ENCODE measurements around the gene WSB1. TPM values are rescaled to one million over a fixed set of nuclear protein-coding genes. Genes with fewer than 3 reads are reported as not detected.

The WSB1 gene
- total RNA-seq, 1 donor from 2014 or later: 176 TPM

- Histone ChIP-seq H3K27me3 (no peaks in the 10 kb centered on the region), H3K9me3 (no peaks in the 10 kb centered on the region), H3K36me3 (no peaks in the 10 kb centered on the region), H3K27ac (no peak overlapping the region), H3K4me1 (peaks cover 0 to 11% of the 10 kb centered on the region in 2 donors), H3K4me3 (no peak overlapping the region)
- intact Hi-C loops (cut with DNase I): no loop called here
- TF ChIP-seq, protein P1, sequence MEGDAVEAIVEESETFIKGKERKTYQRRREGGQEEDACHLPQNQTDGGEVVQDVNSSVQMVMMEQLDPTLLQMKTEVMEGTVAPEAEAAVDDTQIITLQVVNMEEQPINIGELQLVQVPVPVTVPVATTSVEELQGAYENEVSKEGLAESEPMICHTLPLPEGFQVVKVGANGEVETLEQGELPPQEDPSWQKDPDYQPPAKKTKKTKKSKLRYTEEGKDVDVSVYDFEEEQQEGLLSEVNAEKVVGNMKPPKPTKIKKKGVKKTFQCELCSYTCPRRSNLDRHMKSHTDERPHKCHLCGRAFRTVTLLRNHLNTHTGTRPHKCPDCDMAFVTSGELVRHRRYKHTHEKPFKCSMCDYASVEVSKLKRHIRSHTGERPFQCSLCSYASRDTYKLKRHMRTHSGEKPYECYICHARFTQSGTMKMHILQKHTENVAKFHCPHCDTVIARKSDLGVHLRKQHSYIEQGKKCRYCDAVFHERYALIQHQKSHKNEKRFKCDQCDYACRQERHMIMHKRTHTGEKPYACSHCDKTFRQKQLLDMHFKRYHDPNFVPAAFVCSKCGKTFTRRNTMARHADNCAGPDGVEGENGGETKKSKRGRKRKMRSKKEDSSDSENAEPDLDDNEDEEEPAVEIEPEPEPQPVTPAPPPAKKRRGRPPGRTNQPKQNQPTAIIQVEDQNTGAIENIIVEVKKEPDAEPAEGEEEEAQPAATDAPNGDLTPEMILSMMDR (IDR thresholded peaks at IDR 0.05): no peak
- DNase-seq (ENCODE audit: low spot score in 2 of 2): peak in 1 of 2 donors; percentile 41
Measured at GRCh38 chr17:27357236-27357635, 63.3 kb downstream of the WSB1 start.

DNA sequence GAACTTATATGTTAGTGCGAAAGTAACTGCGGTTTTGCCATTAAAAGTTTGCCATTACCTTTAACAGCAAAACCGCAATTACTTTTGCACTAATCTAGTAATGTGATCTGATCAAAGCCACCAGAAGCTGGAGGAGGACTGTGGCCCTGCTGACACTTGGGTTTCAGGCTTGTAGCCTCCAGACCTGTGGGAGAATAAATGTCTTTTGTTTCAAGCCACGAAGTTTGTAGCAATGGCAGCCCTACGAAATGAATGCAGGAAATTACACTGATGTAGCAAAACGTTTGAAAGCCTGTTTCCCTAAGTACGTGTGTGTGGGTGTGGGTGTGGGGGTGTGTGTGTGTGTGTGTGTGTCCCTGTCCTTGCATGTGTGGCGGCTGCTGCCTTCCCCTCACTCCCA lies 66.6 kb downstream of the WSB1 start:
- Histone ChIP-seq H3K4me3 (no peak overlapping the region), H3K36me3 (no peaks in the 10 kb centered on the region), H3K27me3 (no peaks in the 10 kb centered on the region), H3K9me3 (no peaks in the 10 kb centered on the region), H3K4me1 (peaks cover 0 to 18% of the 10 kb centered on the region in 2 donors), H3K27ac (no peak overlapping the region)
- no peak for DNase-seq (ENCODE audit: low spot score in 2 of 2)
- intact Hi-C loops (cut with DNase I): no loop called here
- TF ChIP-seq, protein P1 (IDR thresholded peaks at IDR 0.05): no peak

DNA sequence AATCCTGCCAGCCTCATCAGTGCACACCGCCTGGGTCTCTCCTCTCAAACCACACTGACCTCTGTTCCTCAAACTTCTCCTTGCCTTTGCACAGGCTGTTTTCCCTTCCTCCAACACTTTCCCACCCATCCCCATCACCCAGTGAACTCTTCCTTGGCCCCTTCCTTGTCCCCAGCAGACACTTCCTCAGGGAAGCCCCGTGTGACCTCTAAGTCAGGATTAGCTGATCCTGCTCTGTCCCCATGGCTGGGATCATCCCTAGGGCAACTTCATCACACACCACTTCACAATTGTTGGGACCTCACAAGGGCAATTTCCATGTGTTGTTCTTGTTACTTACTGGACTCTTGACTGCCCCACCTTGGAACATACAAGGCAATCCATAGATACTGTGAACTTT lies 67.8 kb downstream of the WSB1 start:
- Histone ChIP-seq H3K9me3 (no peaks in the 10 kb centered on the region), H3K36me3 (no peaks in the 10 kb centered on the region), H3K27me3 (no peaks in the 10 kb centered on the region), H3K4me3 (no peak overlapping the region), H3K4me1 (peaks cover 0 to 18% of the 10 kb centered on the region in 2 donors), H3K27ac (no peak overlapping the region)
- no peak for DNase-seq (ENCODE audit: low spot score in 2 of 2)
- TF ChIP-seq, protein P1 (IDR thresholded peaks at IDR 0.05): no peak
- intact Hi-C loops (cut with DNase I): no loop called here

- no peaks in the 10 kb centered on the region for H3K27me3 ChIP-seq
- H3K9me3 ChIP-seq: no peaks in the 10 kb centered on the region
- DNase-seq (ENCODE audit: low spot score in 2 of 2): no peak
- H3K4me1 ChIP-seq: peaks cover 0 to 18% of the 10 kb centered on the region in 2 donors
- no peak overlapping the region for H3K27ac ChIP-seq
- H3K36me3 ChIP-seq: no peaks in the 10 kb centered on the region
- no peak overlapping the region for H3K4me3 ChIP-seq
- intact Hi-C loops (cut with DNase I): no loop called here
- TF ChIP-seq, protein P1 (IDR thresholded peaks at IDR 0.05): no peak
Measured at GRCh38 chr17:27362503-27362902, 68.6 kb downstream of the WSB1 start.

- peak overlapping the region; percentile 81 to 87 for H3K27ac ChIP-seq
- DNase-seq (ENCODE audit: low spot score in 2 of 2): no peak
Measured at GRCh38 chr17:27362909-27363308, 69.0 kb downstream of the WSB1 start.

More at GRCh38 chr17:27362909-27363308, 69.0 kb downstream of the WSB1 start:
- Histone ChIP-seq H3K27me3 (no peaks in the 10 kb centered on the region), H3K4me3 (no peak overlapping the region), H3K36me3 (no peaks in the 10 kb centered on the region), H3K9me3 (no peaks in the 10 kb centered on the region), H3K4me1 (peaks cover 0 to 18% of the 10 kb centered on the region in 2 donors)
- intact Hi-C loops (cut with DNase I): no loop called here
- TF ChIP-seq, protein P1 (IDR thresholded peaks at IDR 0.05): no peak

Measured in ascending aorta (tissue), 2 donors.